HG03439 (cell line): ENCODE data around the gene FAM163A.

Experiments used
- ATAC-seq: cut with Tn5 transposase; IDR thresholded peaks from one replicate; pipeline ENCODE4 v1.9.1; 2021; ENCODE audit warnings: mild to moderate bottlenecking, moderate library complexity; ENCODE audit not compliant: unreplicated experiment

The FAM163A gene

DNA sequence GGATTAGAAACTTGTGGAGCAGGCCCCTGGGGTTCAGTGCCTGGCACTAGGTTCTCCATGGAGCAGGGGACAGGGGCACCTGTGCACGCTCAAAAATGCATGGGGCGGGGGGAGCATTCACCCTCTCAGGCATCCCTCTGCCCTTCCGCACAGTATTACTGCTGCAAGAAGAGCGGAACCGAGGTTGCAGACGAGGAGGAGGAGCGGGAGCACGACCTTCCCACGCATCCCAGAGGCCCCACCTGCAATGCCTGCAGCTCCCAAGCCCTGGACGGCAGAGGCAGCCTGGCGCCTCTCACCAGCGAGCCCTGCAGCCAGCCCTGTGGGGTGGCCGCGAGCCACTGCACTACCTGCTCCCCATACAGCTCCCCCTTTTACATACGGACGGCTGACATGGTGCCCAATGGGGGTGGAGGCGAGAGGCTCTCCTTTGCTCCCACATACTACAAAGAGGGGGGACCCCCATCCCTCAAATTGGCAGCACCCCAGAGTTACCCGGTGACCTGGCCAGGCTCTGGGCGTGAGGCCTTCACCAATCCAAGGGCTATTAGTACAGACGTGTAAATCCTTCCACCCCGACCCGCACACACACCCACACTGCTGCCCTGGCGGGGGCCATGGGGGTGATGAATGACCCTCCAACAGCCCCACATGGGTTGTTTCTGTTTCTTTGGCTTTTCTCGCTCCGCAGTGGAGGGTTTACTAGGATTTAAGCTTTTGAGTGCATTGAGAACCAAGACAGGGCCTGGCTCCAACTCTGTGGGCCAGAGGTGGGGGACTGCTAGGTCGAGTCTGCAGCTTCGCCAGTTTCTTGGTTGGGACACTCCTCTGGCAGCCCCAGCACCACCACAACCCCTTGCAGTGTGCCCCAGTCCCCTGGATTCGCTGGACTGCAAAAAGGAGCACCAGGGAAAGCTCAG, 70.8 kb downstream of the FAM163A start:
- ATAC-seq, result no peak

DNA sequence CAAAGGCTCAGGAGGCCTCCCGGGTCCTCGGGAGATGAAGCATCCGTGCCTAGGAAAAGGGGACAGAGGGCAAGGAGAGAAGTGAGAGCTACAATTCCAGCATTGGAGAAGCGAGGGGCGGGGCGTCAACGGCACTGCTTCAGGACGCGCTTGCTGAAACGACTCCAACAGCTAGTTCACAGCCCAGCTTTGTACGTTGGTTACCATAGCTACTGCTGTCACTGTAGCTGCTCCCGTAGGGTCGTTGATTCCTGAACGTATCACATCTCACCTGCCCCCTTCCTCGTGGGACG, 71.4 kb downstream of the FAM163A start:
- ATAC-seq, result peak; percentile 26

DNA sequence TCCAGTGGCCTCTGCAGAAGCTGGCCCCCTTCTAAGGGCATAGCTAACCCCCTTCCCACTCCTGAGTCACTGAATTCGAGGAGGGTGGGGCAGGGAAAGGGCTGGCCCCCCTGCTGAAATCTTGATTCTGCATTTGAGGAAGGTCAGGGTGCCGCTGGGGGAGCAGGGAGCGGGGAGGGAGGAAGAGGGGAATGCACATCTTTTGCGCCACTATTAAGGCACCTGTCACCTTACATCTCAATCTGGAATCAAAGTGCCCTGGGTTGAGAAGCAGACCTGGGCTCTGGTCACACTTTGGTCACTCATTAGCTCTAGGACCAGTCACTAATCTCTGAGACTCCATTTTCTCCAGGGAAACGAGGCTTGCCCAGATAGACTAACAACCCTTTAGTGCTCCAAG, 72.5 kb downstream of the FAM163A start:
- no peak for ATAC-seq

DNA sequence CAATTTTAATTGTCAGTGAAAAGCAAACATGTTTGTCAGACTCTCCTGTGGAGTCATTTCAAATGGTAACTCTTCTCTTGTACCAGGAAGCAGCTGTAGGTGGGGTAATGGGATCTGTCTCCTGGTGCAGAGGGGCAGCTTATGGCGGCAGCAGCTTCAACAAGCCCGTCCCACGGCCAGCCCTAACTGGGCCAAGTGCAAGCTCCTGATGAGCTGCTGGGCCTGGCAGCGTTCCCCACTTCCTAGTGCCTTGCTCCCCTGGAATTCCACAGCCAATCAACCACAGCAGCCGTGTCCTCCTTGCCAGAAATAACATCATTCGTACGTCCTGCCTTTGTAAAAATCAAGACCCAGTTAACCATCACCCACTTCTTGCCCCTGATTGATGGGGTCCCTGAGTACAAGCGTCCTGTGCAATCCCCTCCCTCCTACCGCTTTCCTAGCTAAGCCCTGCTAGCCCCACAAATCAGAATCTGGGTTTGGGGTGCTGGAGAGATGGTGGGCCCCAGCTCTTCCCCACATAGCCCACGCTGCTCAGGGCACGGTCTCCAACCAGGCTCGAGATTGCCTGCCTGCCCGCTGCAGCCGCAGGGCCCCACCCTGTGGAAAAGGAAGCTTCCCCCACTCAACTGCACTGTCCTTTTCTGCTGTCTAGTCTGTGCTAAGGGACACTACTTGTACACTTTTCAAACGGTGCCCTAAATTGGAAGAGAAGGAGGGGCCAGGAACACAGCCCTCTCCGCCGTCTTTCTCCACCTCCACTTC, 73.3 kb downstream of the FAM163A start:
- no peak for ATAC-seq

DNA sequence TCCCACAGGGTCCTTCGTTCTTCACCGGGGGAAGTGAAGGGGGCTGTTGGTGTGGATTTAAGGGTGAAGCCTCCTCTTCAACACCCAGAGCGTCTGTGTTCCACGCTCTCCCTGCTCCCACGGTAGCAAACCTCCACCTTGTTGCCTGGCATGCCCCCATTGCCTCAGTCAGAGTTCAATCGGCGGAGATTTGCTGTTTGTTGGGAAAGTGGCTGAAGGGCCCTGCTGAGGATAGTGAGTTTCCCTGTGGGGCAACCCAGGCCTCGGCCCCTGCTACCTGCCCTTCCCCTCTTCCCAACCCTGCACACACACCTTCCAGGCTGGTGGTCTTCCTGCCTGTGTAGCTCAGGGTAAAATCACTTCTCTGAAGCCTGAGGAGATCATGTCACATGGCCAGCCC, 74.0 kb downstream of the FAM163A start:
- ATAC-seq, result no peak

DNA sequence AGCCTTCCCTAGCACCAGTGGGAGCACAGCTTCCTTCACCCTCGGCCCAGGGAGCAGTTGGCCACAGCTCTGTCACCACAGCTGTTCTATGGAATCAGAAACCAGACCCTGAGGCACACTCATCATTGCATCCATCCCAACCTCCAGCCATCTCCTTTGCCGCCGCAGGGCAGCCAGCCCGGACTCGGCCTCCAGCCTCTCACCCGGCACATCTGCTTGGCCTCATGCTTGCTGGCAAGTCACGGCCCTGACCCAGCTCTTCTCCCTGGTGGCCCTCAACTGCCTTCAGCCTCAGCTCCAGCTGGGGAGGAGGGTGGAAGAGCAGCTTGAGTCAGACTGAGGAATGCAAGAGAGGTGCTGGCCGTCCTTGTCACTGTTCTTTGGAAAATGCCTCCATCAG, 74.7 kb downstream of the FAM163A start:
- no peak for ATAC-seq

DNA sequence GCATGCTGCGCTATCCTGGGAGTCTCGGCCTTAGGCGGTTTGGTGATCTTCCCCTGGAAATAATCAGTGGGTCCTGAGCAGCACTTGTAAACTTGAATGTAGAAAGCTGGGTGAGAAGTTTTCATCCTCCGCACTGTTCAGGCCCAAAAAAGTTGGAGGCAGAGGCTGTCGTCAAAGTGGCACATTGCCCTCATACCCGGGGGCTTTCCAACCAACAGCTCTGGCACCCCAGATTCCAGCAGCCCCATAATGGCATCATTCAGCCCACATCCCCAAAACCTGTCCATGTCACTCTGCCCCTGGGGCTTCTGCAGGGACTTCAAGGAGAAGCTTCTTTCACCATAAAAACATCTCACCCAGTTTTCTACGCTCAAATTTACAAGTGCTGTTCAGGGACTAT, 75.2 kb downstream of the FAM163A start:
- no peak for ATAC-seq

DNA sequence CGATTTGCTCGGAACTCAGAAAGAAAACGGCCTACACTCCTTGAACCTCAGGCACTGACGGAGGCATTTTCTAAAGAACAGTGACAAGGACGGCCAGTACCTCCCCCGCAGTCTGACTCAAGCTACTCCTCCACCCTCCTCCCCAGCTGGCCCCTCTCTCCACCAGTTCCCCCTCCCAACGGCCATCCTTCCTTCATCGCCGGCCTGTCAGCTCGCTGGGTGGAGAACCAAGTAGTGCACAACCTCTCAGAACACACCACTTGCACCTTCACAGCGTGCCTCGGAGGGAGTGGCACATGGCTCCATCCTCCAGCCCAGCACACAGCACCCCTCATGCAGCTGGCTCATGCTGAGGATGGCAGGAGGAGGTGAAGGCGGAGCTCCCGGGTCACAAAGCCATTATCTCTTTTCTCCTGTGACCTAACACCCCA, 75.7 kb downstream of the FAM163A start:
- no peak for ATAC-seq

DNA sequence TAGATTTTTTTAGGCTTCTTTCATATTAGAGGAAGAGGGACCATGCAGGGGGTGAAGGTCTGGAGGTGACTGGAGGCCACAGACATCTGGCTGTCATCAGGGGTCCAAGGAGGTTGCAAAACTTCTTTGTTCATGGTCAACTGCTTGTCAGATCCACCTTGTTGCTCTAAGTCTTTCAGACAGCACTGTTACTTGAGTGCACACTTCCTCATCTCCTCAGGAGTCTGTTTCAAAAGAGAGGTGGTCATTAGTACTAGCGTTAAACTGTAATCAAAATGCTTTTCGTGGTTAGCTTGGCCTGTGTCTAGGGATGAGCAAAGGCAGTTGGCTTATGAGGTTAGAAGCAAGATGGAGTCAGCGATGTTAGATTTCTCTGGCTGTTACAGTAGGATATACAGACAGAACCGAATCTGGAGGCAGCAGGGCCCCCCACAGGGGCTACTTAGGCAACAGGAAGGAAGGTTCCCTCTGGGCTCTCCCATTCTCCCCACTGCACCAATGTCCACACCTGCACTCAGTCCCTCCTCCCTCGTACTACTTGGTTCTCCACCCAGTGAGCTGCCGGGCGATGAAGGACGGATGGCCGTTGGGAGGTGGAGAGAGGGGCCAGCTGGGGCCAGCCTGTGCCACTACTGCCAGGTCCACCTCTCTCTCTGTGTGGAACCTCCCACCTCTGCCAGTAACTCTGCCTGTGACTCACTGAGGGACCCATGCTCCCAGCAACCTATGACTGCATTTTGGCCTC, 77.3 kb downstream of the FAM163A start:
- ATAC-seq, result no peak

DNA sequence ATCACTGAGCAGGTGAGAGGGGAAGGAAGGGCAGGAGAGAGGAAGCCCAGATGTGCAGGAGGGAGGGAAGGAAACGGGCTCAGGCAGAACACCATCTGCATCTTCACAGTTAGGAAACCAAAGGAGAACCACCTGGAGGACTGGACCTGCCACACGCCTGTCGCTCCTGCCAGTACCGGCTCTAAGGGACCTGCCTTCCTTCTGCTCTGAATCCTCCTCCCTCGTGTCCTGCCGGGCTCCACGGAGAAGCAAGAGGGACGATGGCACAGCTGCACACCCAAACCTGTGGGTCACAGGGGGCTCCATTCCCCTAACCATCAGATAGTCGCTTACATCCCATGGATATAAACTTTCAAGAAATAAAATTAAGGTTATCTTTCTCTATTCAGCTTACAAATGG, 78.4 kb downstream of the FAM163A start:
- no peak for ATAC-seq

DNA sequence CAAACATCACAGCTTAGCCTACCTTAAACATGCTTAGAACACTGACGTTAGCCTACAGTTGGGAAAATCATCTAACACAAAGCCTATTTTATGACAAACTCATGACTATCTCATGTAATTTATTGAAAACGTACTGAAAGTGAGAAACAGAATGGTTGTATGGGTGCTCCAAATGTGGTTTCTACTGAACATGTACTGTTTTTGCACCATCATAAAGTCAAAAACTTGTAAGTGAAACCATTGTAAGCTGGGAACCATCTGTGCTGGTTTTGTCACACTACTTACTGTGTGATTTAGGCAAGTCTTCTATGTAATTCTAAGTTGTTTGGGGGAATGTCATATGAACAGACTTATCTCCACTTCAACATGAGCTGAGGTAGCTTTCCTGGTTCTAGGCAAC, 79.0 kb downstream of the FAM163A start:
- no peak for ATAC-seq

DNA sequence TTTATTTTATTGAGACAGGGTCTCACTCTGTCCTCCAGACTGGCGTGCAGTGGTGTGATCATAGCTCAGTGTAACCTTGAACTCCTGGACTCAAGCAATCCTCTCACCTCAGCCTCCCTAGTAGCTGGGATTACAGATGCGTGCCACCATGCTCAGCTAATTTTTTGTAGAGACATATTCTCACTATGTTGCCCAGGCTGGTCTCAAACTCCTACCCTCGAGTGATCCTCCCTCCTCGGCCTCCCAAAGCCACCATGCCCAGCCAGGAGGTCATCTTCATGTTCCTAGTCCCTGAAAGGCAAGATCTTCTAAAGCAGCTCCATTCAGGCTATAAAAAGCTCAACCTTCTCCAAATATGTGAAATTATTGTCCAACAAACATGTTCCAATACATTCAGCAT, 80.6 kb downstream of the FAM163A start:
- ATAC-seq, result no peak

DNA sequence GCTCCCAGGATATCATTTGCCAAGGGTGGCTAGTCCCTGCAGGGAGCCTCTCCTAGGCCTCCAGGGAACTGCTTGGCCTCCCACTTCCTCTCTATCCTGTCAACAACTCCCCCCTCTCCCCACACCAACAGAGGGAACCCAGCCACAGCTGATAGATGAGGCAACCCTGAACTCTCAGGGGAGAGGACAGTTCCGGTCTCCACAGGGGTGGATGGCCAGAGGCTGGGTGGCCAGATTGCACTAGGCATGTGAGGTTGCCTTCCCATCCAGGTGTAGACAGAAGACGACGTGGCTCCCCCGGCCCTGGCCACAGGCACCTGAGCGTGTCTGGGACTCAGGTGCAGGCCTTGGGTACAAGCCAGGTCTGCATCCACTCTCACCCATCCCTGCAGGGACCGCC, 81.2 kb downstream of the FAM163A start:
- ATAC-seq, result no peak

DNA sequence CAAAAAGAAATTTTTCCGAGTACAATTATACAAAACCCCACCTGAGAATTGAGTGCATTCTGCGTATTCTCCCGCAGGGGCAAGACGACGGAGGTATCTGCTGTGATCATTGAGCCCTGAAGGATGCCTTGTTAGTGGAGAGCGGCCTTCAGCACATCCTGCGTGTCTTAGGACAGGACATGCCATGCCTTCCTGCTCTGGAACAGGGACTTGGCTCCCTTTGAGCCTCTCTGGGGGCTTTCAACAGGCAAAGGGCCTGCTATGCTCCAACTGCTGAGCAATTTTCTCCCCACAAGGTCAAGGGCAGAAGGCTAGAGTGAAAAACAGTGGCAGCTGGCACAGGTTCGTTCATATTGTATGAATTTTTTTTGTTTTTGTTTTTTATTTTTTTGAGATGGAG, 82.1 kb downstream of the FAM163A start:
- no peak for ATAC-seq

DNA sequence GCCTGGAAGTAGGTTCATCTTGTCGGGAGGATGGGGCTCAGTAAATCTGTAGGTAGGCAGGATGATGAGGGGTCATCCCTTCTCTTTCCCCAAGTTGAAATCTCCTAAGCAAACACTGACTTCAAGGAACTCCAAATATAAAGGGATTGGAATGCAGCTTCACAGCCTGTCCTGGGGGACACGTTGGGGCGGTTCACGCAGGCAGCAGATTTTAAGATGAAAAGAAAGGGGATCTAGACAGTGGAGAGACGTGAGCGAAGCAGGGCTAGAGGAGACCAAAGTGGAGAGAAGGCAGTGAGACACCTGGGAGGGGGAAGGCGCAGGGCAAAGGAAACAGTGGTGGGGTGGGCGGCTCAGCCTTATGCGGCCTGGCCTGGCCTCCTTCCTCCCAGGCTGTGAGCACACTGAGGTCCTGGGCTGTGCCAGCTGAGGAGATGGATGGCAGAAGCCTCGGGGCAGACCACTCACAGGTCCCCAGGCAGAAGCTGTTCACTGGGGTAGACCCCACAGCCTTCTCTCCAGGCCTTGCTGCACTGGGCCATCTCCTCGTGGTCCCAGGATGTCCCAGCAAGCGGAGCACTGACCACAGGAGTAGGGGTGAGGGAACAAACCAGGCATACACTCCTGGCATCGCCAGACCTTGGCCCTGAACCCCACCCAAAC, 82.8 kb downstream of the FAM163A start:
- no peak for ATAC-seq

DNA sequence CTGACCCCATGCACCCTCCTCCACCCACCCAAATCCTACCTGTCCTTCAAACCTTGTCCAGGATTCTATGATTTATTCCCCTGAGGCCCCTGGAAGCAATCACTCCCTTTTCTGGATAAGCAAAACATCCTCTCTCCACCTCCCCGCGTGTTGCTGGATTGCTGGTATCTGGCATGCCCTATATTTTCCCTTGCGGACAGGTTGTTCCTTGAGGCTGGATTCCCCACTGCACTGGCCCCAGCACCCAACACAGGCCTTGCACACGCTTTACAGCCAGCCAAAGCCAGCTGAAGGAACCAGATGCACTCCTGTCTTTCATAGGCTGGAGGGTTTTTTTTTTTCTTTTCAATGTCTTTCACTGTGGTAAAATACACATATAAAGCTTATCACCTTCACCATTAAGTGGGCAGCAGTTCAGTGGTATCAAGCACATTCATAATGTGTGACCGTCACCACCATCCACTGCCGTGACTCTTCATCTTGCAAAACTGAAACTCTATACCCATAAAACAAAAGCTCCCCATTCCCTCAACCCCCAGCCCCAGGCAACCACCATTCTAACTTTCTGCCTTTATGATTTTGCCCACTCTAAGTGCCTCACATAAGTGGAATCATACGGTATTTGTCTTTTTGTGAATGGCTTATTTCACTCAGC, 83.7 kb downstream of the FAM163A start:
- no peak for ATAC-seq

DNA sequence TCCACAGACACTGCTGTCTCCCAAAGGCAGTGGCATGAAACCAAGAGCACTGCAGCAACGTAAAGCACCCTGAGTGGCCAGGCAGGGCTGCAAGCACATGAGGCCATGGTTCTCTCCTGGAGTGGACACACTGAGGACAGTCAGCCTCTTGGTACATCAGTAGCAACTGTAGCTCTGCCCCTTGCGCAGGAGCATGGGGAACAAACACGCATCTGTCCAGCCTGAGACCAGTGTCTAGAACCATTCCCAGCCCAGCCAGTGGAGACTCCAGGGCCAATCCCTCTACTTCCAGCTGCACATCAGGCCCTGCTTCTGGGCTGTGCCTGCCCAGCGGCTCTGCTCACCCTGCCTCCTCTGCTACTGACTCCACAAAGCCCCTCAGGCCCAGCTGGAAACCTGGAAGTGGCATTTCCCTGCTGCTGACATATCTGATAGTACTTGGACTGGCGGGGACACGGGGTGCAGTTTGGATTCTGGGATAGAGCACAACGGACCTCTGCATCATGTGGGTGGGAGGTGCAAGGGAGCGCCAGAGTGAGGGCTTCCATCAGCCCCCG, 85.5 kb downstream of the FAM163A start:
- ATAC-seq, result no peak

DNA sequence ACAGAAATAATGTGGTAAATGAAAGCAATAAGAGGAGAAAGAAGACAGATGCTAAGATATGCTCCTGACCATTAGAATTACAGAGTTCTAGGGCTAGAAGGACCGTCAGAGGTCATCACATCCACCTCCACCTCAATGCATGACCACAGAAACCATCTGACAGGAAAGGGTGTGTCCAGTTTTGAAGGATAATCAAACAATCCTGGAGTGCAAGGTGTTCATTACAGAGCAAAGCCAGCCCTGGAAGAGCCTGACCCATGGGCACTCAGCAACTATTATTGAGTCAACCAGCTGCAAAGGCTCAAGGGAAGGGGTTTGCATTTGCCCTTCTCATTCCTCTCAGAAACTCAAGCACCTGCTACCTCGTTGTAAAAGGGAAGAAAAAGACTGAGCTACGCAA, 88.1 kb downstream of the FAM163A start:
- no peak for ATAC-seq

DNA sequence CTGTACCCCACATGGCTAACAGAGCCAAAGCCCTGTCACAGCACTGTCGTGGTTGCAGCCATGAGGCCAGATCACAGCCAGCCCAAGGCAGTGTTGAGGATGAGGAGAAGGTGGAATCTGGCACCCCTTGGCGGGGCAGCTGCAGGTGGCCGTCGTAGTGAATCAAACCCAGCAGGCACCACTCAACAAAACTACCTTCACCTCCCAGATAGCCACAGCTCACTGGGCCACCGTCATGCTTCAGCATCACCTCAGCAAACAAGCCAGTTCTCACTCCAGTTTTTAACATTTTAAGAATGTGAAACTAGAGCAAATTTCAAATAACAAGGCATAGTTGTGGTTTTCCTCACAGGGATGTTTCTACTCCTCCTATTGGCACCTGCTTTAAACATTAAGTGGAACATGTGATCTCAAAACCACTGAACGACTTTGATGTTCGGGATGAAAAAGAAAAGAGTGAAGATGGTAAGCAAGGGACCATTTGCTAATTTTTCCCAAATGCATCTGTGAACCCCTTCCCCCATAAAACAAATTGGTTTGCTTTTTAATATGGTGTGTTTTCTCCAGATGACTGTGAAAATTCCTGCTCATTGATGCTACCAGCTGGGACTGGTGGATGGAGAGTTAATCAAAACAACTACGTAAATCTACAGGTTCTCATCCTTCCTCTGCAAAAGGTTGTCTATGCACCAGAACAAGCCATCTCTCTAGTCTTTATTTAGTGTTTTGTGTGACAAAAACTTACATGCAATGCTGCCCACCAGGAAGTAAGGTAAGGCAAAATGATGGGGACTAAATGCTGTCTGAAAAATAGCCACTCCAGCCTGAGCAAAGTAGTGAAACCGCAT, 89.0 kb downstream of the FAM163A start:
- no peak for ATAC-seq
